ENCODE measurements around the gene MYRIP. TPM values are rescaled to one million over a fixed set of nuclear protein-coding genes. Genes with fewer than 3 reads are reported as not detected.

The MYRIP gene
- total and polyA plus RNA-seq, 2 of the 4 experiments (the other 2 are of a cell fraction) = not detected

- Histone ChIP-seq H3K4ac (ENCODE audit: low read depth, low read length) (no peak overlapping the region), H4K8ac (ENCODE audit: low read depth in 2 of 2, low read length in 2 of 2) (no peak overlapping the region)
- POLR2A ChIA-PET (ENCODE audit: unreplicated experiment) = no interaction called here
Observed at GRCh38 chr3:40172560-40172959, 363.2 kb downstream of the MYRIP start.

More at GRCh38 chr3:40172560-40172959, 363.2 kb downstream of the MYRIP start:
- TF ChIP-seq CHD1 (IDR thresholded peaks at IDR 0.05; ENCODE audit: low read depth, low read length) (no peak), ELK1 (IDR thresholded peaks at IDR 0.05; ENCODE audit: borderline replicate concordance, low read depth, low read length) (no peak), MXI1 (IDR thresholded peaks at IDR 0.05; ENCODE audit: borderline replicate concordance, low read depth, low read length) (no peak), SMC3 (IDR thresholded peaks at IDR 0.05; ENCODE audit: low read depth, low read length) (no peak), USF2 (IDR thresholded peaks at IDR 0.05; ENCODE audit: low read depth, low read length) (no peak), NFE2L2 (IDR thresholded peaks at IDR 0.05; ENCODE audit: low read depth, low read length) (no peak), RAD21 (IDR thresholded peaks at IDR 0.05; ENCODE audit: low read length) (no peak), RFX5 (IDR thresholded peaks at IDR 0.05; ENCODE audit: low read depth, low read length) (no peak), BHLHE40 (IDR thresholded peaks at IDR 0.05; ENCODE audit: low read depth, low read length) (no peak), CTCF (conservative IDR thresholded peaks at IDR 0.05; ENCODE audit: low read depth, low read length) (no peak), MAFK (IDR thresholded peaks at IDR 0.05; ENCODE audit: low read depth, low read length) (no peak), FOS (IDR thresholded peaks at IDR 0.05; ENCODE audit: low read depth, low read length) (no peak), RCOR1 (IDR thresholded peaks at IDR 0.05; ENCODE audit: insufficient replicate concordance, low read length) (no peak), MAZ (IDR thresholded peaks at IDR 0.05; ENCODE audit: borderline replicate concordance, low read depth, low read length) (no peak), CEBPB (IDR thresholded peaks at IDR 0.05; ENCODE audit: low read depth, low read length) (no peak), POLR2A (IDR thresholded peaks at IDR 0.05; ENCODE audit: low read depth, low read length) (no peak)
- no peak overlapping the region for H3K4me2 ChIP-seq (ENCODE audit: low read depth, low read length)
- H3K14ac ChIP-seq (replicated peaks; ENCODE audit: low read depth, low read length) = no peak overlapping the region
- no peak overlapping the region for H3K9ac ChIP-seq (ENCODE audit: low read depth, low read length)
- H4K91ac ChIP-seq (ENCODE audit: insufficient read depth, low read depth, low read length) = no peak overlapping the region
- H3K56ac ChIP-seq (ENCODE audit: extremely low read depth, insufficient read depth, low read length) = no peak overlapping the region
- H2BK120ac ChIP-seq (ENCODE audit: low read depth, low read length) = no peak overlapping the region
- H3K23ac ChIP-seq (ENCODE audit: low read depth, low read length) = no peak overlapping the region
- no peak overlapping the region for H2AFZ ChIP-seq (replicated peaks; ENCODE audit: low read length, poor library complexity)
- in situ Hi-C loops (cut with MboI; ENCODE audit: low sequenced_read_pairs) (no loop called here), intact Hi-C loops (cut with micrococcal nuclease) (no loop called here), dilution Hi-C loops (cut with HindIII; ENCODE audit: low sequenced_read_pairs, unreplicated experiment) (no loop called here)
- H3K18ac ChIP-seq (ENCODE audit: low read depth, low read length) = no peak overlapping the region
- no peak overlapping the region for H3K4me3 ChIP-seq (ENCODE audit: insufficient read depth, low read depth, low read length)
- no peaks in the 10 kb centered on the region for H4K20me1 ChIP-seq (ENCODE audit: insufficient read depth, low read length)
- ATAC-seq (ENCODE audit: low read depth) = no peak
- CTCF ChIA-PET = no interaction called here
- H2AK9ac ChIP-seq (replicated peaks; ENCODE audit: low read depth, low read length, poor library complexity) = no peak overlapping the region
- no TSS peak for BruUV-seq (replicated peaks)
- H3K27ac ChIP-seq (ENCODE audit: insufficient read depth, low read length) = no peak overlapping the region
- H2AK5ac ChIP-seq (ENCODE audit: low read depth, low read length) = no peak overlapping the region
- H2BK5ac ChIP-seq (ENCODE audit: low read depth, low read length, poor library complexity, severe bottlenecking) = no peak overlapping the region
- no peaks in the 10 kb centered on the region for H3K27me3 ChIP-seq (ENCODE audit: control insufficient read depth, insufficient read depth, low read length)
- no CpG with 5 or more reads among the region's 1 CpG for whole genome bisulfite sequencing, 2 experiments (ENCODE audit: extremely low coverage in 2 of 2, insufficient read length in 1 of 2)
- no peak overlapping the region for H2BK20ac ChIP-seq (ENCODE audit: low read depth, low read length)
- H3K4me1 ChIP-seq (ENCODE audit: control insufficient read depth, insufficient read depth, low read length) = no peaks in the 10 kb centered on the region
- H2BK15ac ChIP-seq (ENCODE audit: low read depth, low read length) = no peak overlapping the region
- no peak for DNase-seq
- H3K79me1 ChIP-seq (ENCODE audit: low read depth in 1 of 2, low read length in 2 of 2) = no peaks in the 10 kb centered on the region
- no peaks in the 10 kb centered on the region for H3K9me3 ChIP-seq (ENCODE audit: control insufficient read depth, insufficient read depth, low read length)
- H3K9me1 ChIP-seq (ENCODE audit: insufficient read depth, low read length) = no peaks in the 10 kb centered on the region
- H4K5ac ChIP-seq (ENCODE audit: low read depth, low read length) = no peak overlapping the region
- no peaks in the 10 kb centered on the region for H3K36me3 ChIP-seq (ENCODE audit: control insufficient read depth, insufficient read depth, low read length)
